Measurements from ENCODE around the gene FLG2.

FLG2 gene

GRCh38 chr1:152344438-152344837 is 15.4 kb downstream of the FLG2 start:
- Histone ChIP-seq H3K4me1 (ENCODE audit: control insufficient read depth in 1 of 2, insufficient read depth in 2 of 2, low read length in 2 of 2) (no peaks in the 10 kb centered on the region), H4K12ac (ENCODE audit: low read depth, low read length) (no peak overlapping the region), H2AFZ (ENCODE audit: insufficient read depth, low read length, poor library complexity) (no peak overlapping the region), H3K9me3 (ENCODE audit: insufficient read depth, low read depth, low read length) (no peaks in the 10 kb centered on the region), H2BK12ac (ENCODE audit: low read length) (no peak overlapping the region), H3K4me2 (ENCODE audit: low read length) (no peak overlapping the region), H3K14ac (ENCODE audit: low read length) (no peak overlapping the region), H2BK5ac (ENCODE audit: low read depth, low read length, poor library complexity) (no peak overlapping the region), H4K91ac (ENCODE audit: low read depth, low read length) (no peak overlapping the region), H3K79me2 (ENCODE audit: control insufficient read depth, insufficient read depth, low read length, poor library complexity) (no peaks in the 10 kb centered on the region), H3K4me3 (ENCODE audit: low read depth, low read length) (no peak overlapping the region), H4K8ac (ENCODE audit: low read depth, low read length) (no peak overlapping the region), H3K4ac (ENCODE audit: low read depth, low read length) (no peak overlapping the region), H3K9ac (ENCODE audit: low read length) (no peak overlapping the region), H2BK120ac (ENCODE audit: insufficient read depth, low read length, poor library complexity) (no peak overlapping the region), H2AK5ac (ENCODE audit: low read length) (no peak overlapping the region), H3K18ac (ENCODE audit: low read length) (no peak overlapping the region), H3K27me3 (ENCODE audit: insufficient read depth, low read length) (no peaks in the 10 kb centered on the region), H3K36me3 (ENCODE audit: control insufficient read depth in 1 of 2, insufficient read depth in 2 of 2, low read length in 2 of 2) (no peaks in the 10 kb centered on the region), H3K23ac (ENCODE audit: low read length) (no peak overlapping the region), H3K27ac (ENCODE audit: low read depth, low read length) (no peak overlapping the region), H3K79me1 (ENCODE audit: low read length) (no peaks in the 10 kb centered on the region)
- no peak for DNase-seq

GRCh38 chr1:152343006-152343405 is 16.8 kb downstream of the FLG2 start:
- H3K27me3 ChIP-seq (ENCODE audit: insufficient read depth, low read length): no peaks in the 10 kb centered on the region
- H3K4ac ChIP-seq (ENCODE audit: low read depth, low read length): no peak overlapping the region
- no peak overlapping the region for H3K27ac ChIP-seq (ENCODE audit: low read depth, low read length)
- H2AFZ ChIP-seq (ENCODE audit: insufficient read depth, low read length, poor library complexity): no peak overlapping the region
- H2BK120ac ChIP-seq (ENCODE audit: insufficient read depth, low read length, poor library complexity): no peak overlapping the region
- H4K8ac ChIP-seq (ENCODE audit: low read depth, low read length): no peak overlapping the region
- no CpG with 5 or more reads among the region's 3 CpGs for WGBS (ENCODE audit: extremely low coverage, insufficient coverage, insufficient read length)
- no peaks in the 10 kb centered on the region for H3K9me3 ChIP-seq (ENCODE audit: insufficient read depth, low read depth, low read length)
- H4K91ac ChIP-seq (ENCODE audit: low read depth, low read length): no peak overlapping the region
- no peak overlapping the region for H3K23ac ChIP-seq (ENCODE audit: low read length)
- no peaks in the 10 kb centered on the region for H3K36me3 ChIP-seq (ENCODE audit: control insufficient read depth in 1 of 2, insufficient read depth in 2 of 2, low read length in 2 of 2)
- no peak overlapping the region for H2BK5ac ChIP-seq (ENCODE audit: low read depth, low read length, poor library complexity)
- H3K14ac ChIP-seq (ENCODE audit: low read length): no peak overlapping the region
- no peaks in the 10 kb centered on the region for H3K79me1 ChIP-seq (ENCODE audit: low read length)
- H3K4me2 ChIP-seq (ENCODE audit: low read length): no peak overlapping the region
- H3K4me3 ChIP-seq (ENCODE audit: low read depth, low read length): no peak overlapping the region
- H3K79me2 ChIP-seq (ENCODE audit: control insufficient read depth, insufficient read depth, low read length, poor library complexity): no peaks in the 10 kb centered on the region
- no peaks in the 10 kb centered on the region for H3K4me1 ChIP-seq (ENCODE audit: control insufficient read depth in 1 of 2, insufficient read depth in 2 of 2, low read length in 2 of 2)
- no peak overlapping the region for H4K12ac ChIP-seq (ENCODE audit: low read depth, low read length)
- H2AK5ac ChIP-seq (ENCODE audit: low read length): no peak overlapping the region
- H3K9ac ChIP-seq (ENCODE audit: low read length): no peak overlapping the region
- no peak overlapping the region for H2BK12ac ChIP-seq (ENCODE audit: low read length)
- no peak overlapping the region for H3K18ac ChIP-seq (ENCODE audit: low read length)
- no peak for DNase-seq

GRCh38 chr1:152335399-152335798 is 24.4 kb downstream of the FLG2 start:
- no peak overlapping the region for H2BK120ac ChIP-seq (ENCODE audit: insufficient read depth, low read length, poor library complexity)
- H3K4me1 ChIP-seq (ENCODE audit: control insufficient read depth in 1 of 2, insufficient read depth in 2 of 2, low read length in 2 of 2): no peaks in the 10 kb centered on the region
- no peak overlapping the region for H2AFZ ChIP-seq (ENCODE audit: insufficient read depth, low read length, poor library complexity)
- no peak overlapping the region for H3K14ac ChIP-seq (ENCODE audit: low read length)
- no peak overlapping the region for H3K4me2 ChIP-seq (ENCODE audit: low read length)
- no peaks in the 10 kb centered on the region for H3K36me3 ChIP-seq (ENCODE audit: control insufficient read depth in 1 of 2, insufficient read depth in 2 of 2, low read length in 2 of 2)
- no peak for DNase-seq
- no peak overlapping the region for H2BK12ac ChIP-seq (ENCODE audit: low read length)
- no peak overlapping the region for H2AK5ac ChIP-seq (ENCODE audit: low read length)
- H4K12ac ChIP-seq (ENCODE audit: low read depth, low read length): no peak overlapping the region
- H2BK5ac ChIP-seq (ENCODE audit: low read depth, low read length, poor library complexity): no peak overlapping the region
- WGBS (ENCODE audit: extremely low coverage, insufficient coverage, insufficient read length): no CpG with 5 or more reads among the region's 7 CpGs
- no peak overlapping the region for H4K91ac ChIP-seq (ENCODE audit: low read depth, low read length)
- H3K27me3 ChIP-seq (ENCODE audit: insufficient read depth, low read length): no peaks in the 10 kb centered on the region
- H3K4ac ChIP-seq (ENCODE audit: low read depth, low read length): no peak overlapping the region
- no peaks in the 10 kb centered on the region for H3K79me2 ChIP-seq (ENCODE audit: control insufficient read depth, insufficient read depth, low read length, poor library complexity)
- no peak overlapping the region for H3K9ac ChIP-seq (ENCODE audit: low read length)
- no peak overlapping the region for H3K27ac ChIP-seq (ENCODE audit: low read depth, low read length)
- peaks cover 4% of the 10 kb centered on the region for H3K9me3 ChIP-seq (ENCODE audit: insufficient read depth, low read depth, low read length)
- H3K18ac ChIP-seq (ENCODE audit: low read length): no peak overlapping the region
- no peak overlapping the region for H3K23ac ChIP-seq (ENCODE audit: low read length)
- no peak overlapping the region for H4K8ac ChIP-seq (ENCODE audit: low read depth, low read length)
- no peaks in the 10 kb centered on the region for H3K79me1 ChIP-seq (ENCODE audit: low read length)
- no peak overlapping the region for H3K4me3 ChIP-seq (ENCODE audit: low read depth, low read length)

GRCh38 chr1:152328801-152329391 is 30.9 kb downstream of the FLG2 start:
- Histone ChIP-seq H3K79me2 (ENCODE audit: control insufficient read depth, insufficient read depth, low read length, poor library complexity) (no peaks in the 10 kb centered on the region), H4K8ac (ENCODE audit: low read depth, low read length) (no peak overlapping the region), H3K79me1 (ENCODE audit: low read length) (no peaks in the 10 kb centered on the region), H3K14ac (ENCODE audit: low read length) (no peak overlapping the region), H3K18ac (ENCODE audit: low read length) (no peak overlapping the region), H3K9me3 (ENCODE audit: insufficient read depth, low read depth, low read length) (peaks cover 5% of the 10 kb centered on the region), H3K27ac (ENCODE audit: low read depth, low read length) (no peak overlapping the region), H3K4me2 (ENCODE audit: low read length) (no peak overlapping the region), H2BK12ac (ENCODE audit: low read length) (no peak overlapping the region), H3K23ac (ENCODE audit: low read length) (no peak overlapping the region), H4K12ac (ENCODE audit: low read depth, low read length) (no peak overlapping the region), H2AFZ (ENCODE audit: insufficient read depth, low read length, poor library complexity) (no peak overlapping the region), H2BK5ac (ENCODE audit: low read depth, low read length, poor library complexity) (no peak overlapping the region), H3K27me3 (ENCODE audit: insufficient read depth, low read length) (no peaks in the 10 kb centered on the region), H4K91ac (ENCODE audit: low read depth, low read length) (no peak overlapping the region), H2BK120ac (ENCODE audit: insufficient read depth, low read length, poor library complexity) (no peak overlapping the region), H3K36me3 (ENCODE audit: control insufficient read depth in 1 of 2, insufficient read depth in 2 of 2, low read length in 2 of 2) (no peaks in the 10 kb centered on the region), H3K4ac (ENCODE audit: low read depth, low read length) (no peak overlapping the region), H3K9ac (ENCODE audit: low read length) (no peak overlapping the region), H3K4me1 (ENCODE audit: control insufficient read depth in 1 of 2, insufficient read depth in 2 of 2, low read length in 2 of 2) (no peaks in the 10 kb centered on the region), H2AK5ac (ENCODE audit: low read length) (no peak overlapping the region), H3K4me3 (ENCODE audit: low read depth, low read length) (no peak overlapping the region)
- WGBS (ENCODE audit: extremely low coverage, insufficient coverage, insufficient read length): no CpG with 5 or more reads among the region's 1 CpG
- DNase-seq: no peak

All from trophoblast cell (in vitro differentiated cells and primary cell).